ENCODE measurements around the gene DDX1. TPM values are rescaled to one million over a fixed set of nuclear protein-coding genes. Genes with fewer than 3 reads are reported as not detected.
"Not testable (repeated sequence)": the region's sequence is repeated elsewhere in the genome, so short reads cannot be mapped to it uniquely, and the experiment has no call there.

The DDX1 gene
- 10 to 100 TPM; 58.3 to 90.5 (median 60.8) TPM for total RNA-seq

- DNase-seq (ENCODE audit: extremely low spot score) = peak; percentile 95
- WGBS = 0% methylated on average over 25 of the region's 68 CpGs
- TF ChIP-seq EP300 (IDR thresholded peaks at IDR 0.05) (no peak), POLR2AphosphoS5 (IDR thresholded peaks at IDR 0.05) (peak; percentile 92), POLR2A (IDR thresholded peaks at IDR 0.05; ENCODE audit: low read depth) (peak; percentile 52)
- Histone ChIP-seq H3K36me3 (peaks cover 10 to 20% (median 17%) of the 10 kb centered on the region in 4 donors), H3K9me3 (no peaks in the 10 kb centered on the region), H3K4me1 (peaks cover 23 to 34% (median 32%) of the 10 kb centered on the region in 4 donors), H3K27ac (replicated peaks in 1 of 4) (peak within 1 kb of the TSS; percentile 86 to 96 (median 90)), H3K27me3 (no peaks in the 10 kb centered on the region), H3K4me3 (peak within 1 kb of the TSS; percentile 65 to 96 (median 81))
- intact Hi-C loops (cut with DNase I) = no loop called here
Measured at GRCh38 chr2:15591692-15592463, at the start of gene DDX1. Gene DDX1, plus strand, starts transcription at chr2:15591868. Its CDS starts 66 bp downstream, at chr2:15591934.

DNA sequence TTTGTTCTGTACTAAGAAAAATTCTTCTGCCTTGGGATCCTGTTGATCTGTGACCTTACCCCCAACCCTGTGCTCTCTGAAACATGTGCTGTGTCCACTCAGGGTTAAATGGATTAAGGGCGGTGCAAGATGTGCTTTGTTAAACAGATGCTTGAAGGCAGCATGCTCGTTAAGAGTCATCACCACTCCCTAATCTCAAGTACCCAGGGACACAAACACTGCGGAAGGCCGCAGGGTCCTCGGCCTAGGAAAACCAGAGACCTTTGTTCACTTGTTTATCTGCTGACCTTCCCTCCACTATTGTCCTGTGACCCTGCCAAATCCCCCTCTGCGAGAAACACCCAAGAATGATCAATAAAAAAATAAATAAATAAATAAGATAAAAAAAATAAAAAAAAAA is 49.4 kb upstream of the DDX1 start:
- intact Hi-C loops (cut with DNase I); H3K4me3 ChIP-seq; DNase-seq (ENCODE audit: extremely low spot score); H3K9me3 ChIP-seq; H3K27me3 ChIP-seq; H3K27ac ChIP-seq (replicated peaks in 1 of 4): not testable (repeated sequence)
- WGBS = 93% methylated on average over 4 of the region's 6 CpGs
- Histone ChIP-seq H3K36me3 (peaks cover 0 to 16% (median 5%) of the 10 kb centered on the region in 4 donors), H3K4me1 (peaks cover 0 to 12% (median 8%) of the 10 kb centered on the region in 4 donors)

DNA sequence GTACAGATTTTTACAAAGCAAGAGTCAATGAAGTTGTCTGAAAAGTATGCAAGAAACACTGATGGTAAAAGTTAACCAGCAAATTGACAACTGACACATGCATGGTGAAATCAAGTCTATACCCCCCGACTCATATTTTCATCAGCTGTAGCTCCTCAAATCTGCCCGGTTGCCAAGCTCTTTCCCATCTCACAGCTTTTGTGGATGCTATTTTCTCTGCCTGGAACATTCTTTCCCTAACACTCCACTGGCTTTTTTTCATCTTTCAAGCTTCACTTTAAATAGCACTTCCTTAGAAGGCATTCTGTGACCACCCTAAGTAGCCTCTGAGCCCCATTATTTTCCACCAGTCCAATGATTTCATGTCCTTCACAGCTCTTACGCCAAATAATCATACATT is 48.6 kb upstream of the DDX1 start:
- no peak overlapping the region for H3K27ac ChIP-seq (replicated peaks in 1 of 4)
- TF ChIP-seq POLR2AphosphoS5 (IDR thresholded peaks at IDR 0.05) = no peak
- TF ChIP-seq, protein P1, sequence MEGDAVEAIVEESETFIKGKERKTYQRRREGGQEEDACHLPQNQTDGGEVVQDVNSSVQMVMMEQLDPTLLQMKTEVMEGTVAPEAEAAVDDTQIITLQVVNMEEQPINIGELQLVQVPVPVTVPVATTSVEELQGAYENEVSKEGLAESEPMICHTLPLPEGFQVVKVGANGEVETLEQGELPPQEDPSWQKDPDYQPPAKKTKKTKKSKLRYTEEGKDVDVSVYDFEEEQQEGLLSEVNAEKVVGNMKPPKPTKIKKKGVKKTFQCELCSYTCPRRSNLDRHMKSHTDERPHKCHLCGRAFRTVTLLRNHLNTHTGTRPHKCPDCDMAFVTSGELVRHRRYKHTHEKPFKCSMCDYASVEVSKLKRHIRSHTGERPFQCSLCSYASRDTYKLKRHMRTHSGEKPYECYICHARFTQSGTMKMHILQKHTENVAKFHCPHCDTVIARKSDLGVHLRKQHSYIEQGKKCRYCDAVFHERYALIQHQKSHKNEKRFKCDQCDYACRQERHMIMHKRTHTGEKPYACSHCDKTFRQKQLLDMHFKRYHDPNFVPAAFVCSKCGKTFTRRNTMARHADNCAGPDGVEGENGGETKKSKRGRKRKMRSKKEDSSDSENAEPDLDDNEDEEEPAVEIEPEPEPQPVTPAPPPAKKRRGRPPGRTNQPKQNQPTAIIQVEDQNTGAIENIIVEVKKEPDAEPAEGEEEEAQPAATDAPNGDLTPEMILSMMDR (IDR thresholded peaks at IDR 0.05) = no peak
- no peak for TF ChIP-seq EP300 (IDR thresholded peaks at IDR 0.05)
- no peak for TF ChIP-seq POLR2A (IDR thresholded peaks at IDR 0.05; ENCODE audit: low read depth)
- no peak overlapping the region for H3K4me3 ChIP-seq
- peaks cover 0 to 12% (median 8%) of the 10 kb centered on the region in 4 donors for H3K4me1 ChIP-seq
- no peak for DNase-seq (ENCODE audit: extremely low spot score)
- peaks cover 0 to 19% (median 9%) of the 10 kb centered on the region in 4 donors for H3K36me3 ChIP-seq
- no peaks in the 10 kb centered on the region for H3K9me3 ChIP-seq
- 70% methylated on average over 3 of the region's 3 CpGs for WGBS
- no peaks in the 10 kb centered on the region for H3K27me3 ChIP-seq
- intact Hi-C loops (cut with DNase I) = no loop called here

- no peak overlapping the region for H3K27ac ChIP-seq (replicated peaks in 1 of 4)
- no peaks in the 10 kb centered on the region for H3K27me3 ChIP-seq
- peaks cover 0 to 19% (median 13%) of the 10 kb centered on the region in 4 donors for H3K36me3 ChIP-seq
- WGBS = 90% methylated on average over 6 of the region's 6 CpGs
- intact Hi-C loops (cut with DNase I) = no loop called here
- no peaks in the 10 kb centered on the region for H3K9me3 ChIP-seq
- TF ChIP-seq EP300 (IDR thresholded peaks at IDR 0.05) = no peak
- no peak for TF ChIP-seq POLR2AphosphoS5 (IDR thresholded peaks at IDR 0.05)
- no peak for TF ChIP-seq POLR2A (IDR thresholded peaks at IDR 0.05; ENCODE audit: low read depth)
- TF ChIP-seq, protein P1 (IDR thresholded peaks at IDR 0.05) = no peak
- no peak overlapping the region for H3K4me3 ChIP-seq
- DNase-seq (ENCODE audit: extremely low spot score) = no peak
- peaks cover 0 to 12% (median 8%) of the 10 kb centered on the region in 4 donors for H3K4me1 ChIP-seq
Measured at GRCh38 chr2:15543541-15543940, 48.1 kb upstream of the DDX1 start.

- Histone ChIP-seq H3K9me3 (no peaks in the 10 kb centered on the region), H3K27me3 (no peaks in the 10 kb centered on the region), H3K27ac (replicated peaks in 1 of 4) (no peak overlapping the region), H3K4me3 (no peak overlapping the region), H3K36me3 (peaks cover 2 to 21% (median 16%) of the 10 kb centered on the region in 4 donors), H3K4me1 (peaks cover 0 to 12% (median 8%) of the 10 kb centered on the region in 4 donors)
- intact Hi-C loops (cut with DNase I) = no loop called here
- TF ChIP-seq EP300 (IDR thresholded peaks at IDR 0.05) = no peak
- TF ChIP-seq, protein P1 (IDR thresholded peaks at IDR 0.05) = no peak
- no peak for TF ChIP-seq POLR2A (IDR thresholded peaks at IDR 0.05; ENCODE audit: low read depth)
- no peak for TF ChIP-seq POLR2AphosphoS5 (IDR thresholded peaks at IDR 0.05)
- 94% methylated on average over 2 of the region's 2 CpGs for WGBS
- no peak for DNase-seq (ENCODE audit: extremely low spot score)
Measured at GRCh38 chr2:15544227-15544626, 47.4 kb upstream of the DDX1 start.

Measured in esophagus muscularis mucosa (tissue), 4 donors.